ENCODE results near the gene TMEM120B. TPM values are rescaled to one million over a fixed set of nuclear protein-coding genes. Genes with fewer than 3 reads are reported as not detected.

Gene TMEM120B
- total and polyA plus RNA-seq, 2 of the 13 experiments (the other 11 are each of a cell fraction or from before 2014, with no cell fraction given): 7.1 to 12.9 TPM

- TF ChIP-seq ZNF616 (CRISPR knock-in tag; IDR thresholded peaks at IDR 0.05; ENCODE audit: low read depth) (no peak), TRIM22 (IDR thresholded peaks at IDR 0.05) (no peak), ZNF562 (CRISPR knock-in tag; IDR thresholded peaks at IDR 0.05; ENCODE audit: borderline replicate concordance) (no peak), ZNF883 (CRISPR knock-in tag; IDR thresholded peaks at IDR 0.05; ENCODE audit: not compliant biosample characterization) (no peak), ZNF30 (CRISPR knock-in tag; IDR thresholded peaks at IDR 0.05) (no peak), SP4 (CRISPR knock-in tag; IDR thresholded peaks at IDR 0.05) (no peak; the same call in 1 of the 2 replicates), SP5 (CRISPR knock-in tag; IDR thresholded peaks at IDR 0.05; ENCODE audit: borderline replicate concordance, low read depth) (peak; percentile 27; the same call in 1 of the 2 replicates), ZSCAN9 (CRISPR knock-in tag; IDR thresholded peaks at IDR 0.05; ENCODE audit: borderline replicate concordance) (0 out of 2 replicates have a peak, but pooled peaks have one; percentile 46), TAF1 (CRISPR knock-in tag; IDR thresholded peaks at IDR 0.05) (peak; percentile 55; the same call in 1 of the 2 replicates), ZNF512B (CRISPR knock-in tag; IDR thresholded peaks at IDR 0.05; ENCODE audit: borderline replicate concordance) (no peak), MED1 (CRISPR knock-in tag; IDR thresholded peaks at IDR 0.05) (peak; percentile 71), REL (CRISPR knock-in tag; conservative IDR thresholded peaks at IDR 0.05) (no peak), ZNF18 (CRISPR knock-in tag; IDR thresholded peaks at IDR 0.05; ENCODE audit: insufficient replicate concordance) (no peak), GTF3A (CRISPR knock-in tag; conservative IDR thresholded peaks at IDR 0.05) (0 out of 2 replicates have a peak, but pooled peaks have one; percentile 28), ZNF512 (CRISPR knock-in tag; IDR thresholded peaks at IDR 0.05) (no peak), CBX1 (IDR thresholded peaks at IDR 0.05; ENCODE audit: low read depth) (no peak), SP2 (CRISPR knock-in tag; IDR thresholded peaks at IDR 0.05) (no peak), ZSCAN22 (CRISPR knock-in tag; IDR thresholded peaks at IDR 0.05) (no peak), ZBTB7B (CRISPR knock-in tag; IDR thresholded peaks at IDR 0.05) (no peak; the same call in 1 of the 2 replicates), TFDP2 (CRISPR knock-in tag; IDR thresholded peaks at IDR 0.05) (0 out of 2 replicates have a peak, but pooled peaks have one; percentile 17), KLF13 (CRISPR knock-in tag; IDR thresholded peaks at IDR 0.05) (no peak)
Observed at GRCh38 chr12:121799842-121800693, 87.5 kb downstream of the TMEM120B start (continued).
